ENCODE data around the gene SH3TC2.
"Not testable (repeated sequence)": the region's sequence is repeated elsewhere in the genome, so short reads cannot be mapped to it uniquely, and the experiment has no call there.

Gene SH3TC2

GRCh38 chr5:149063017-149063687 is at the start of gene SH3TC2:
Gene SH3TC2, minus strand, starts transcription at chr5:149063062. Its CDS starts 40 bp downstream, at chr5:149063022.
- no peak for DNase-seq (ENCODE audit: low spot score)

DNA sequence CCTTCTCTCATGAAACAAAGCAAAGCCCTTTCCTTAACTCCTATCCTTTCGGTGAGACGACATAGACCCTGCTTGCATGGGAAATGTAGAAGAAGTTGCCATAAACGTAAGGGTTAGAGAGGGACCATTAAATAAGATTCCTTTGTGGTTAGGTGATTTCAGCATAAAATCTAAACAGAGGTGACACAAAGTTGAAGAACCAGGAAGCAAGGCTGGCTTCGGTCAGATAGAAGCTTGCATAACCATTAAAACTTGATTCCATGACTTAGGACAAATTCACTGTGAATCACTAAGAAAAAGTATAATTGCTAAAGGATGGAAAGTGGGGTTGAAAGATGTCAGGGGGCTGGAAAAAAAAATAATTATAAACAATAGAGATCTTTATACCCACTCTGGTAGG is 47.5 kb upstream of the SH3TC2 start:
- DNase-seq (ENCODE audit: low spot score) = no peak

GRCh38 chr5:149108651-149109280 is 45.9 kb upstream of the SH3TC2 start:
- DNase-seq (ENCODE audit: low spot score) = no peak

DNA sequence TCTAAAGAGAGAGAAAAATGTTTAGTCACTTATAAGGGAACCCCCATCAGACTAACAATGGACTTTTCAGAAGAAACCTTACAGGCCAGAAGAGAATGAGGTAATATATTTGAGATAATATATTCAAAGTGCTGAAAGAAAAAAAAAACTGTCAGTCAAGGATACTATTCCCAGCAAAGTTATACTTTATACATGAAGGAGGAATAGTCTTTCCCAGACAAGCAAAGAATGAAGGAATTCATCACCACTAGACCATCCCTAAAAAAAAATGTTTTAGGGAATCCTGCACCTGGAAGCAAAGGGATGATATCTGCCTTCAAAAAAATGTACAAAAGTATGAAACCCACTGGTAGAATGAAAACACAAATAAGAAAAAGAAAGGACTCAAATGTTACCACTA is 37.5 kb upstream of the SH3TC2 start:
- DNase-seq (ENCODE audit: low spot score) = no peak

DNA sequence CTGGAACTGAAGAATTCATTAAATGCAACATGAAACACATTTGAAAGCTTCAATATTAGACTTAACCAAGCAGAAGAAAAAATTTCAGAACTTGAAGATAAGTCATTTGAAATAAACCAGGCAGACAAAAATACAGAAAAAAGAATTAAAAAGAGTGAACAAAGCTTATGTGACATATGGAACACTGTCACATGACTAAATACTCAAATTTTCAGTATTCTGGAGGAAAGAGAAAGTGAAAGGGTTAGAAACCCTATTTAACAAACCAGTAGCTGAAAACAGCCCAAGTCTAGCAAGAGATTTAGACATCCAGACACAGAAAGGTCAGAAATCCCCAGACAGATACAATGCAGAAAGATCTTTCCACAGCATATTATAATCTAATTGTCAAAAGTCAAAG is 37.1 kb upstream of the SH3TC2 start:
- no peak for DNase-seq (ENCODE audit: low spot score)

DNA sequence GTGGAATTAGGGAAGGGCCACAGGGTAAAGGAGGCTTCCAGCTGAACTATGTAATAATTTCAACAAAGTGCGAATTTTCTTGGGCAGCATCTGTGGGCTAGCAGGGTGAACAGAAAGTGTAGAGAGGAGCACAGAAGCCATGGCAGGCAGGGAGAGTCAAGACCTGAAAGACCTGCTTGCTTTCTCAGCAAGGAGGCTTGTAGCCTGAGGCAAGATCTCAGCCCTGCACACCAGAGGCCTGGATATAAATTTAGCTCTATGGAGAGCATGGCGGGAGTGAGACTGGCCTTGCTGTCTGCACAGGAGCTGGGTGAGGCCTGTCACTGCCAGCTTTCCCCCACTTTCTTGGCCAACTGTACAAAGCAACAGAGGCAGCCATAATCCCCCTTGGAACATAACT is 32.1 kb upstream of the SH3TC2 start:
- no peak for DNase-seq (ENCODE audit: low spot score)

DNA sequence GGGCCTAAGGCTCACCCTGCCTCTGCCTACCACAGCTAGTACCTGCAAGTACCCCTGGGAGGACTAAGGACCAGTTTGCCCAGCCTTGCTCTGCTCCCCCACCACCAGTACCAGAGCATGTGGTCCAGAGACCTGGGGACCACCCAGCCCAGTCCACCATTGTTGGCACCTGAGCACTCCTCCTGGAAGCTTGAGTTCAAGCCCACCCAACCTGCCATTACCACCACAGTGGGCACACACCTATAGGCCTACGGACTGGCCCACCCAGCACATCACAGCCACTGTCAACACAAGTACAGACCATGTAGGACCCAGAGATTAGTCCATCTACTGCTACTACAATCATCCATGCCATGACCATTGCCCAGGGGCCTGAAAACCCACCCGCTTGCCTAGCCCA is 30.8 kb upstream of the SH3TC2 start:
- DNase-seq (ENCODE audit: low spot score) = no peak

GRCh38 chr5:149089796-149090195 is 26.9 kb upstream of the SH3TC2 start:
- no peak for DNase-seq (ENCODE audit: low spot score)

- DNase-seq (ENCODE audit: low spot score) = no peak
Observed at GRCh38 chr5:149088686-149089085, 25.8 kb upstream of the SH3TC2 start.

DNA sequence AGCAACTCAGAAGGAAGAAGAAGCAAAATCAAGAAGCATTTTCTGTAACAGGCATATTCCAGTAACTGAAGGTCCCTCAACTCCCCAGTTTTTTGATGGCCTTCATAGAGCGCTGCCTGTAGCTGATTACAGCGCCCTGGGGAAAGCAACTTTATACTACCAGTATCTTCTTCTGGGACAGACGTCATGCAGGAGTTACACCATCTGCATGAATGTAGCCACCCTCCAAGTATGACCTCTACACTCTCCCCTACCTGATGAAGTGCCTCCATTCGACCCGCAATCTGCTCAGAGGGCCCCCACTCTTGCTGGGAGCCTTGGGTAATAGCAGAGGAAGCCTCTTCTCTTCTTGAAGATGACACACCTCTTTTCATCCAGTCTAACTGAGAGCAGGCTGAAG is 21.0 kb upstream of the SH3TC2 start:
- DNase-seq (ENCODE audit: low spot score) = no peak

- DNase-seq (ENCODE audit: low spot score) = no peak
Observed at GRCh38 chr5:149082271-149082670, 19.4 kb upstream of the SH3TC2 start.

DNA sequence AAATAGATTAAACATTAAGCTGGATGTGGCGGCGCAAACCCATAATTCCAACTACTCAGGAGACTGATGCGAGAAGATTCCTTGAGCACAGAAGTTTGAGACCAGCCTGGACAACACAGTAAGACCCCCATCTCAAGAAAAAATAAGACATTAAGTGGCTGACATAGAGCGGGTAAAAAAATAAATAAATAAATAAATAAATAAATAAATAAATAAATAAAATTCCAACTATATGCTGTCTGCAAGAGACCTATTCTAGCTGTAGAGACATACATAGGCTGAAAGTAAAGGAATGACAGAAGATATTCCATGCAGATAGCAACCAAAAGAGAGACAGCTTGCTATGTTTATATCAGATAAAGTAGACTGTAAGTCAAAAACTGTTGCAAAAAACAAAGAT is 17.4 kb upstream of the SH3TC2 start:
- DNase-seq (ENCODE audit: low spot score) = no peak

GRCh38 chr5:149079883-149080282 is 17.0 kb upstream of the SH3TC2 start:
- no peak for DNase-seq (ENCODE audit: low spot score)

DNA sequence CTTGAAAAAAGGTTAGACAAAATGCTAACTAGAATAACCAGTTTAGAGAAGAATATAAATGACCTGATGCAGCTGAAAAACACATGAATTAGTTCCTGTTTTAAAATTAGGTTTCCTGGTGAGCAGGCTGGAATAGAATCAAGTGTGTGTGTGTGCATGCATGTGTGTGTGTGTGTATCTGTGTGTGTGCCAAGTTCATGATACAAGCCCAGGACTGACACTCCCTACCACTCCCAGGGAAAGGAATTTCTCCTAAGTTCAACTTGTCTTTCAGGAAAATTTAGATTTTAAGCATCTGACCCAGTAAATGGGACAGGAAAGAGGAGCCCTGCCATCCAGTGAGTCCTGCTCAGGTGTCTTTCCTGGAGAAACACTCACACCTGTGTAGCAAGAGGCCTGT is 11.2 kb upstream of the SH3TC2 start:
- not testable (repeated sequence) for DNase-seq (ENCODE audit: low spot score)

DNA sequence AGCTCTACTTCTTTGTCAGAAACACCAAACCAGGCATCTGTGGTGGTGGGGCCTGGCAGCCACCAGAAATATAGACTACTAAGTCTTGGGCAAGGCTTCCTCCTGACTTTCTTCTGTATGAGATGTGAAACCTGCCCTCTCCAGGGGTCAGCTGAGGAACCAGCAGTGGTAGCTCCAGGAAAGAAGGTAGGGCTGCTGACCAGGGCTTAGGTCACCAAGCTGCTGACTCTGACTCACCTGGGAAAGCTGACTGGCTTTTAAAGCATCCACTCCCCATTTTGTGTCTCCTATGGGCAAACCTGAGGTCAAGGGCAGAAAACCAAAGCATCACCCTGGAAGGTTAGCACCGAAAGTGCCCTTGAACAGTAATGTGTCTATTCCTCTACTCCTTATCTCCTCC is 10.4 kb upstream of the SH3TC2 start:
- DNase-seq (ENCODE audit: low spot score) = no peak

- no peak for DNase-seq (ENCODE audit: low spot score)
Observed at GRCh38 chr5:149072791-149073190, 9.9 kb upstream of the SH3TC2 start.

DNA sequence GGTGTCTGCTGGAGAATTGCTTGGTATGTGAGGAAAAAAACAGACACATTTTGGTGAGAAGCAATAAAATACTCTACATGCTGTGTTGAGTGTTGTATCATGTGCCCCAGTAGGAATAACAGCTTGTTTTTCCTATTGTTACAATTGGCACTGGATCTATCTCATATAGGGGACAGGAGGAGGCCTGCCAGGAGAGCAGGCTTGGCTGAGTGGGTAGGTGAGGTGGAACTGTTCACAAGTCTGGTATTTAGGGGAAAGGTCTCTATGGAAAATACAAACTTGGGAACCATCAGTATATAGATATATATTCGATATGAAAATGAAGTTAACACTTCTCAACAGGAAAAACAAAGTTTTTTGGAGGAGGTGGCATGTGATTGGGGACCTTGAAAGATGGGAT is 9.5 kb upstream of the SH3TC2 start:
- no peak for DNase-seq (ENCODE audit: low spot score)

DNA sequence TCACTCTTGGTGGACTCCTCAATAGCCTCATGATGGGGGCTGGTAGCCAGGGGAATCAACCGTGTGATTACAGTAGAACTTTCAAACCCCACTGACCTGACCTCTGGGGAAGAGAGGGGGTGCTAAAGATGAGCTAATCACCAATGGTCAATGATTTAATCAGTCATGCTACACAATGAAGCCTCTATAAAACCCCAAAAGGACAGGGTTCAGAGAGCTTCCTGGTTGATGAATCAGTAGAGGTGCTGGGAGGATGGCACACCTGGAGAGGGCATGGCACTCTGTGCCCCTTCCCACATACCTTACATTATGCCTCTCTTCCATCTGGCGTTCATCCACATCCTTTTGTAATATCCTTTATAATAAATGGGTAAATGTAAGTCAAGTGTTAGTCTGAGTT is 8.9 kb upstream of the SH3TC2 start:
- DNase-seq (ENCODE audit: low spot score) = no peak

- DNase-seq (ENCODE audit: low spot score) = no peak
Observed at GRCh38 chr5:149071216-149071615, 8.4 kb upstream of the SH3TC2 start.

DNA sequence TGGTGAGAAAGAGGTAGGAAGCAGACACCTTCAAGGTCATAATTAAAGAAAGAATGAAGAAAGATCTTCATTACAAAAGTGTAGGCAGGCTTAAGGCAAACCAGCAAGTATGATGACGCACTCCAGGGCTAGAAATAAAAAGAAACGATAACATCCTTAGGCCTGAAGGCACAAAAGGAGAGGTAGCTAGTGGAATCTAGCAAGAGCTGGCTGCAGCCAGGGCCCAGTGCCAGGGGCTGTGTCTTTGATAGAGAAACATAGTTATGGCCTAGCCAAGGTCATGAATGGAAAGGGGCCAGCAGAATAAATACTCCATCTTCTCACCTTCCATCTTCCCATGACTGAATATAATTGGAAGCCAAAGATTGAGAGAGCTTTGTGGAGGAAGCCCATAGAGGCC is 6.8 kb upstream of the SH3TC2 start:
- DNase-seq (ENCODE audit: low spot score) = no peak

- no peak for DNase-seq (ENCODE audit: low spot score)
Observed at GRCh38 chr5:149063896-149064478, 1.1 kb upstream of the SH3TC2 start.

- DNase-seq (ENCODE audit: low spot score) = no peak
Observed at GRCh38 chr5:149062371-149063016, 368 bp downstream of the SH3TC2 start.

DNA sequence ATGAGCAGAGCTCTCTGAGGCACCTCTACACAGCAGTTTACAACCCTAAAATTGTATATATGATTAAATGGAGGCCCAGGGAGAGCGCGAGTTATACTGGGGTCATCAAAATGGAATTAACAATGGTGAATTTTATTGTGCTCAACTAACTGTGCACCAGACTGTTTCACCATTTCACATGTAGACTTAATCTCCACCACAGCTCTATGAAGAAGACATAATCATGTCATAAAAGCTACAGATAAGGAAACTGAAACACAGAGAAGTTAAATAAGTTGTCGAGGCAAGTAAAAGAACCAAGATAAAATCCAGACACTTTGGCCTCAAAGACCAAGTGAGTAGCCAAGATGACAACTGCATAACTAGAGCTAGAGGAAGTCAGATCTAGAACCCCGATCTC is 1.5 kb downstream of the SH3TC2 start:
- no peak for DNase-seq (ENCODE audit: low spot score)
